Astrocyte (in vitro differentiated cells and primary cell): ENCODE measurements around the gene LRRC8D.

Source experiments
- EZH2 ChIP-seq: IDR thresholded peaks from 2 replicates; pipeline ENCODE4 v1.6.1; 2012; ENCODE audit warnings: mild to moderate bottlenecking, low read length, inconsistent platforms; ENCODE audit not compliant: insufficient read depth
- TF ChIP-seq, protein P1 (sequence below): IDR thresholded peaks from 2 replicates; pipeline ENCODE4 v1.5.1; 2011; ENCODE audit warnings: low read depth, mild to moderate bottlenecking, inconsistent platforms, low read length, moderate library complexity; ENCODE audit not compliant: insufficient read depth

DNA sequence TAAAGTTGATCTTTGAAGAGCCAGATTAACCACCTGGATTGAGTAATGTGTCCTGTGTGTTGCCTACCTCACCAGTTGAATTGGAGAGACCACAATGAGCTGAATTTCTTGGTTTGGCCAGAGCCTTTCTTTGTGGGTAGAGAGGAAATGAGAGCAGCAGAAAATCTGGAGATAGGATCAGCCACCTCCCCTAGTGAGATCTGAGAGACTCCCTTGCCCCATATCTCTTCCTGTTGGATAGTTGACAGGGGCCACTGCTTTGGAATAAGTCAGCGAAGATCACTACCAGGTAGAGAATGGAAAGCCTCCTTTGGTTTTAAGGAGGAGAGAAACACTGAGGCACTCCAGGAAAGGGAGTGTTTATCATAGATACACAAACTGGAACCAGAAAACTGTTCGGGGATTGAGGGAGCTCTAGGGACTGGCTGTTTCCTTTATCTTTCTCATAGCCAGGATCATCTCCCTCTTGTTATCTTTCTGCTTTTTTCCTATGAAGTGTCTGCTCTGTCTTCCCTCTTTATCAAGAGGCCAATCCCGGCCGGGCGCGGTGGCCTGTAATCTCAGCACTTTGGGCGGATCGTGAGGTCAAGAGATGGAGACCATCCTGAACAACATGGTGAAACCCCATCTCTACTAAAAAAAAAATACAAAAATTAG, 152.8 kb downstream of the LRRC8D start:
- TF ChIP-seq, protein P1, sequence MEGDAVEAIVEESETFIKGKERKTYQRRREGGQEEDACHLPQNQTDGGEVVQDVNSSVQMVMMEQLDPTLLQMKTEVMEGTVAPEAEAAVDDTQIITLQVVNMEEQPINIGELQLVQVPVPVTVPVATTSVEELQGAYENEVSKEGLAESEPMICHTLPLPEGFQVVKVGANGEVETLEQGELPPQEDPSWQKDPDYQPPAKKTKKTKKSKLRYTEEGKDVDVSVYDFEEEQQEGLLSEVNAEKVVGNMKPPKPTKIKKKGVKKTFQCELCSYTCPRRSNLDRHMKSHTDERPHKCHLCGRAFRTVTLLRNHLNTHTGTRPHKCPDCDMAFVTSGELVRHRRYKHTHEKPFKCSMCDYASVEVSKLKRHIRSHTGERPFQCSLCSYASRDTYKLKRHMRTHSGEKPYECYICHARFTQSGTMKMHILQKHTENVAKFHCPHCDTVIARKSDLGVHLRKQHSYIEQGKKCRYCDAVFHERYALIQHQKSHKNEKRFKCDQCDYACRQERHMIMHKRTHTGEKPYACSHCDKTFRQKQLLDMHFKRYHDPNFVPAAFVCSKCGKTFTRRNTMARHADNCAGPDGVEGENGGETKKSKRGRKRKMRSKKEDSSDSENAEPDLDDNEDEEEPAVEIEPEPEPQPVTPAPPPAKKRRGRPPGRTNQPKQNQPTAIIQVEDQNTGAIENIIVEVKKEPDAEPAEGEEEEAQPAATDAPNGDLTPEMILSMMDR: no peak
- TF ChIP-seq EZH2: no peak
